Endothelial cell of umbilical vein (primary cell): Measurements from ENCODE around the gene IGFL2. TPM values are rescaled to one million over a fixed set of nuclear protein-coding genes. Genes with fewer than 3 reads are reported as not detected.
"Not testable (repeated sequence)": the region's sequence is repeated elsewhere in the genome, so short reads cannot be mapped to it uniquely, and the experiment has no call there.

Source experiments
- BruUV-seq: library from RNA; stranded (reverse); fragments of 400-500 nt; replicated peaks from 2 replicates; lab custom pipeline; 2021; lab: Mats Ljungman, UMichigan
- CTCF ChIA-PET: fragments of 300-600, 350-600 bp; sonication (Branson Sonifier 250); formaldehyde crosslinking; loops from one replicate; lab custom pipeline; 2021; ENCODE audit warnings: antibody characterized with exemption, inconsistent platforms; lab: Charles Lee
- POLR2A ChIA-PET: fragments of 300-600, 350-600 bp; sonication (Branson Sonifier 250); formaldehyde crosslinking; loops from one replicate; lab custom pipeline; 2021; ENCODE audit warnings: antibody characterized with exemption, inconsistent platforms; lab: Charles Lee
- DNase-seq: peaks from one replicate; pipeline ENCODE4 v3.0.0-alpha.2; 2011; ENCODE audit warnings: low read depth, low spot score
- FAIRE-seq: peaks from 2 replicates; lab custom pipeline; 2011; peaks lifted over from hg19 to GRCh38; lab: Jason Lieb, UNC
- H2AFZ ChIP-seq: 2 replicates; pipeline ENCODE4 v1.6.0; 2012; ENCODE audit warnings: low read depth, low read length, control low read depth, inconsistent platforms
- H3K27ac ChIP-seq: 2 replicates; pipeline ENCODE4 v1.5.1; 2011; ENCODE audit warnings: low read depth, mild to moderate bottlenecking, control low read depth, low read length, moderate library complexity; ENCODE audit not compliant: insufficient read depth
- H3K27me3 ChIP-seq, 2 experiments: 2 replicates each; pipeline versions ENCODE4 v1.6.0 to v1.6.1; 2011; ENCODE audit warnings: low read length in 2 of 2, mixed read lengths in 1 of 2; ENCODE audit not compliant: control insufficient read depth in 2 of 2, insufficient read depth in 2 of 2
- H3K36me3 ChIP-seq, 2 experiments: 2 replicates in 1 of 2; 3 replicates in 1 of 2; pipeline ENCODE4 v1.5.1; 2011; ENCODE audit warnings: low read length in 2 of 2, mild to moderate bottlenecking in 1 of 2, moderate library complexity in 1 of 2; ENCODE audit not compliant: control insufficient read depth in 2 of 2, insufficient read depth in 2 of 2; ENCODE audit errors: extremely low read depth in 1 of 2
- H3K4me1 ChIP-seq: 3 replicates; pipeline ENCODE4 v1.5.1; 2011; ENCODE audit warnings: mild to moderate bottlenecking, low read length; ENCODE audit not compliant: control insufficient read depth, insufficient read depth; ENCODE audit errors: extremely low read depth
- H3K4me2 ChIP-seq: 2 replicates; pipeline ENCODE4 v1.6.1; 2011; ENCODE audit warnings: low read length, control low read depth, mixed read lengths; ENCODE audit not compliant: insufficient read depth
- H3K4me3 ChIP-seq, 3 experiments: fragments of 200-600 bp in 1 of 3; sonication (generic), shearing (Covaris generic) in 1 of 3; replicated peaks in 1 of 3; 2 replicates each; pipeline ENCODE4 v1.5.1; 2011 to 2016; ENCODE audit warnings: control low read depth in 3 of 3, low read length in 3 of 3, mild to moderate bottlenecking in 2 of 3, inconsistent platforms in 1 of 3, low read depth in 1 of 3, moderate library complexity in 1 of 3; ENCODE audit not compliant: insufficient read depth in 1 of 3
- H3K79me2 ChIP-seq: 2 replicates; pipeline ENCODE4 v1.6.0; 2012; ENCODE audit warnings: low read length, inconsistent platforms; ENCODE audit not compliant: control insufficient read depth, insufficient read depth
- H3K9ac ChIP-seq: replicated peaks from 2 replicates; pipeline ENCODE3; 2011; ENCODE audit warnings: low read length, control low read depth; ENCODE audit not compliant: insufficient read depth; ENCODE audit errors: extremely low read depth
- H3K9me1 ChIP-seq: replicated peaks from 3 replicates; pipeline ENCODE4 v1.6.0; 2011; ENCODE audit warnings: mild to moderate bottlenecking, low read length; ENCODE audit not compliant: control insufficient read depth, insufficient read depth; ENCODE audit errors: extremely low read depth
- H3K9me3 ChIP-seq: replicated peaks from 2 replicates; pipeline ENCODE4 v1.5.1; 2012; ENCODE audit warnings: low read length, inconsistent platforms; ENCODE audit not compliant: control insufficient read depth, insufficient read depth
- H4K20me1 ChIP-seq: replicated peaks from 2 replicates; pipeline ENCODE3; 2011; ENCODE audit warnings: mild to moderate bottlenecking, low read length; ENCODE audit not compliant: control insufficient read depth, insufficient read depth; ENCODE audit errors: extremely low read depth
- CTCF ChIP-seq, 2 donors: IDR thresholded peaks; 1 replicate in 1 of 2; 2 replicates in 1 of 2; pipeline ENCODE4 v1.5.1; 2011; ENCODE audit warnings: low read length in 2 of 2, mild to moderate bottlenecking in 2 of 2, moderate library complexity in 2 of 2, control low read depth in 1 of 2, inconsistent platforms in 1 of 2, low read depth in 1 of 2; ENCODE audit not compliant: insufficient read depth in 1 of 2; ENCODE audit errors: extremely low read depth in 1 of 2
- JUN ChIP-seq: IDR thresholded peaks from 2 replicates; pipeline ENCODE4 v1.6.1; 2011; ENCODE audit warnings: borderline replicate concordance, low read depth; ENCODE audit not compliant: insufficient read length, insufficient read depth
- POLR2AphosphoS5 ChIP-seq: IDR thresholded peaks from 2 replicates; pipeline ENCODE4 v1.6.1; 2012; ENCODE audit warnings: low read depth, mild to moderate bottlenecking, control low read depth, low read length, moderate library complexity; ENCODE audit not compliant: insufficient read depth
- dilution Hi-C: fragments of 300-500 bp; cut with MboI; formaldehyde crosslinking; loops from one replicate; pipeline ENCODE4 v1.15.0; 2019; ENCODE audit warnings: low sequenced_read_pairs; ENCODE audit not compliant: extremely low pct_ligation_motif_present
- intact Hi-C: fragments of 100-400 bp; cut with micrococcal nuclease; formaldehyde crosslinking; loops from one replicate; pipeline ENCODE4 v1.10.0; 2022
- polyA plus RNA-seq, 4 experiments: library from polyadenylated mRNA; depleted of rRNA in 3 of 4; stranded (reverse) in 3 of 4; unstranded in 1 of 4; fragments of >200 nt; gene quantifications; 2 replicates each; pipeline versions ENCODE4 v1.2.1 to v1.2.3, GENCODE V29; 2011 to 2012; ENCODE audit warnings: missing spikeins in 1 of 4
- total RNA-seq: library from RNA; stranded (reverse); gene quantifications from 2 replicates; pipeline ENCODE4 v1.2.3, GENCODE V29; 2021

IGFL2 gene
- total and polyA plus RNA-seq, 2 donors (not counting 3 experiments of a cell fraction or from before 2014, with no cell fraction given), result not detected

- peaks cover 4 to 6% of the 10 kb centered on the region in 2 experiments for H3K27me3 ChIP-seq
- FAIRE-seq (no peak), DNase-seq (no peak)
- H3K9me3 ChIP-seq, result no peaks in the 10 kb centered on the region
- BruUV-seq, result no TSS peak
- ChIA-PET POLR2A (no interaction called here), CTCF (no interaction called here)
- no peaks in the 10 kb centered on the region for H4K20me1 ChIP-seq
- no peak overlapping the region for H3K4me3 ChIP-seq
- no peak overlapping the region for H3K4me2 ChIP-seq
- H3K79me2 ChIP-seq, result no peaks in the 10 kb centered on the region
- TF ChIP-seq CTCF (IDR thresholded peaks at IDR 0.05; ENCODE audit: extremely low read depth in 1 of 2, insufficient read depth in 1 of 2, low read depth in 1 of 2, low read length in 2 of 2), result no peak
- no peak for TF ChIP-seq JUN
- TF ChIP-seq POLR2AphosphoS5, result no peak
- dilution Hi-C loops, result no loop called here
- H3K4me1 ChIP-seq, result no peaks in the 10 kb centered on the region
- H3K9me1 ChIP-seq, result no peaks in the 10 kb centered on the region
- H3K9ac ChIP-seq, result no peak overlapping the region
- no peak overlapping the region for H3K27ac ChIP-seq
- H2AFZ ChIP-seq, result no peak overlapping the region
- H3K36me3 ChIP-seq, result no peaks in the 10 kb centered on the region
- intact Hi-C loops, result no loop called here
Measured at GRCh38 chr19:46182476-46182875, 34.4 kb downstream of the IGFL2 start.

- POLR2A ChIA-PET, result interaction anchor here (0.6 kb wide), 1 partner anchor 494 kb away, joined by 4 read pairs; no protein-coding TSS in a partner anchor
- H3K36me3 ChIP-seq, H3K27ac ChIP-seq, H3K4me1 ChIP-seq, FAIRE-seq, H4K20me1 ChIP-seq, H3K9me1 ChIP-seq, dilution Hi-C loops, H3K27me3 ChIP-seq, H3K9ac ChIP-seq, H3K4me2 ChIP-seq, intact Hi-C loops, BruUV-seq, H2AFZ ChIP-seq, H3K9me3 ChIP-seq, H3K79me2 ChIP-seq, H3K4me3 ChIP-seq, DNase-seq: not testable (repeated sequence)
- CTCF ChIA-PET, result interaction anchor here (0.7 to 1.6 kb wide), 5 partner anchors 34 to 156 kb away, joined by 3 to 7 read pairs (median 3); no protein-coding TSS in a partner anchor
Measured at GRCh38 chr19:46184775-46185710, 37.0 kb downstream of the IGFL2 start.
